IPS-18a (cell line): Measurements from ENCODE around the gene ATP5F1D.

ENCODE experiments used
- H3K27ac ChIP-seq: one replicate; pipeline ENCODE4 v1.5.1; 2013; ENCODE audit warnings: low read length
- H3K27me3 ChIP-seq: one replicate; pipeline ENCODE4 v1.6.1; 2013; ENCODE audit warnings: mild to moderate bottlenecking, low read length; ENCODE audit not compliant: control insufficient read depth, insufficient read depth
- H3K36me3 ChIP-seq: one replicate; pipeline ENCODE4 v1.6.1; 2013; ENCODE audit warnings: low read depth, low read length; ENCODE audit not compliant: control insufficient read depth
- H3K4me1 ChIP-seq: one replicate; pipeline ENCODE4 v1.6.1; 2013; ENCODE audit warnings: low read depth, low read length; ENCODE audit not compliant: control insufficient read depth
- H3K4me3 ChIP-seq: one replicate; pipeline ENCODE4 v1.5.1; 2013; ENCODE audit warnings: low read length
- H3K9ac ChIP-seq: one replicate; pipeline ENCODE4 v1.6.1; 2013; ENCODE audit warnings: mild to moderate bottlenecking, low read length, moderate library complexity
- H3K9me3 ChIP-seq: one replicate; pipeline ENCODE4 v1.6.1; 2013; ENCODE audit warnings: low read depth, low read length; ENCODE audit not compliant: control insufficient read depth

The ATP5F1D gene

GRCh38 chr19:1288226-1288612, 46.7 kb downstream of the ATP5F1D start:
- Histone ChIP-seq H3K27ac (no peak overlapping the region), H3K9me3 (no peaks in the 10 kb centered on the region), H3K36me3 (no peaks in the 10 kb centered on the region), H3K4me1 (peaks cover 4% of the 10 kb centered on the region), H3K27me3 (peaks cover 27% of the 10 kb centered on the region), H3K4me3 (no peak overlapping the region), H3K9ac (no peak overlapping the region)

- H3K9ac ChIP-seq: no peak overlapping the region
- peaks cover 20% of the 10 kb centered on the region for H3K27me3 ChIP-seq
- no peaks in the 10 kb centered on the region for H3K36me3 ChIP-seq
- no peaks in the 10 kb centered on the region for H3K9me3 ChIP-seq
- H3K27ac ChIP-seq: no peak overlapping the region
- H3K4me1 ChIP-seq: peaks cover 4% of the 10 kb centered on the region
- H3K4me3 ChIP-seq: no peak overlapping the region
These were observed 47.5 kb downstream of the ATP5F1D start for GRCh38 chr19:1288833-1289685.

- no peak overlapping the region for H3K9ac ChIP-seq
- H3K4me3 ChIP-seq: no peak overlapping the region
- peaks cover 18% of the 10 kb centered on the region for H3K27me3 ChIP-seq
- no peaks in the 10 kb centered on the region for H3K9me3 ChIP-seq
- H3K27ac ChIP-seq: no peak overlapping the region
- peaks cover 4% of the 10 kb centered on the region for H3K4me1 ChIP-seq
- no peaks in the 10 kb centered on the region for H3K36me3 ChIP-seq
These were observed 48.1 kb downstream of the ATP5F1D start for GRCh38 chr19:1289686-1290025.

GRCh38 chr19:1290196-1290702, 48.7 kb downstream of the ATP5F1D start:
- Histone ChIP-seq H3K27ac (no peak overlapping the region), H3K9ac (no peak overlapping the region), H3K4me1 (peaks cover under 1% of the 10 kb centered on the region), H3K9me3 (no peaks in the 10 kb centered on the region), H3K36me3 (no peaks in the 10 kb centered on the region), H3K4me3 (no peak overlapping the region), H3K27me3 (peaks cover 18% of the 10 kb centered on the region)

GRCh38 chr19:1290703-1291651, 49.4 kb downstream of the ATP5F1D start:
- no peaks in the 10 kb centered on the region for H3K36me3 ChIP-seq
- H3K27ac ChIP-seq: no peak overlapping the region
- no peaks in the 10 kb centered on the region for H3K9me3 ChIP-seq
- H3K4me3 ChIP-seq: no peak overlapping the region
- H3K9ac ChIP-seq: no peak overlapping the region
- peaks cover 19% of the 10 kb centered on the region for H3K27me3 ChIP-seq
- no peaks in the 10 kb centered on the region for H3K4me1 ChIP-seq

- Histone ChIP-seq H3K4me3 (no peak overlapping the region), H3K9me3 (no peaks in the 10 kb centered on the region), H3K9ac (no peak overlapping the region), H3K27ac (no peak overlapping the region), H3K27me3 (peaks cover 13% of the 10 kb centered on the region), H3K4me1 (no peaks in the 10 kb centered on the region), H3K36me3 (no peaks in the 10 kb centered on the region)
These were observed 50.3 kb downstream of the ATP5F1D start for GRCh38 chr19:1291761-1292418.

- Histone ChIP-seq H3K9me3 (no peaks in the 10 kb centered on the region), H3K36me3 (no peaks in the 10 kb centered on the region), H3K9ac (no peak overlapping the region), H3K27me3 (peaks cover 13% of the 10 kb centered on the region), H3K4me1 (no peaks in the 10 kb centered on the region), H3K27ac (no peak overlapping the region), H3K4me3 (no peak overlapping the region)
These were observed 51.0 kb downstream of the ATP5F1D start for GRCh38 chr19:1292419-1293151.

GRCh38 chr19:1293782-1294604, 52.4 kb downstream of the ATP5F1D start:
- no peaks in the 10 kb centered on the region for H3K4me1 ChIP-seq
- no peaks in the 10 kb centered on the region for H3K9me3 ChIP-seq
- no peak overlapping the region for H3K27ac ChIP-seq
- H3K9ac ChIP-seq: no peak overlapping the region
- H3K27me3 ChIP-seq: peaks cover 13% of the 10 kb centered on the region
- H3K4me3 ChIP-seq: no peak overlapping the region
- H3K36me3 ChIP-seq: no peaks in the 10 kb centered on the region
